Amygdala (tissue), 56 donors: Measurements from ENCODE around the gene CTTNBP2NL.
A peak's percentile ranks its signal among the peaks of the same experiment; 100 is the strongest.

Experiments
- DNase-seq, 56 donors: peaks; one replicate each; lab custom pipeline; 2025; lab: John Stamatoyannopoulos, UW

CTTNBP2NL gene

DNA sequence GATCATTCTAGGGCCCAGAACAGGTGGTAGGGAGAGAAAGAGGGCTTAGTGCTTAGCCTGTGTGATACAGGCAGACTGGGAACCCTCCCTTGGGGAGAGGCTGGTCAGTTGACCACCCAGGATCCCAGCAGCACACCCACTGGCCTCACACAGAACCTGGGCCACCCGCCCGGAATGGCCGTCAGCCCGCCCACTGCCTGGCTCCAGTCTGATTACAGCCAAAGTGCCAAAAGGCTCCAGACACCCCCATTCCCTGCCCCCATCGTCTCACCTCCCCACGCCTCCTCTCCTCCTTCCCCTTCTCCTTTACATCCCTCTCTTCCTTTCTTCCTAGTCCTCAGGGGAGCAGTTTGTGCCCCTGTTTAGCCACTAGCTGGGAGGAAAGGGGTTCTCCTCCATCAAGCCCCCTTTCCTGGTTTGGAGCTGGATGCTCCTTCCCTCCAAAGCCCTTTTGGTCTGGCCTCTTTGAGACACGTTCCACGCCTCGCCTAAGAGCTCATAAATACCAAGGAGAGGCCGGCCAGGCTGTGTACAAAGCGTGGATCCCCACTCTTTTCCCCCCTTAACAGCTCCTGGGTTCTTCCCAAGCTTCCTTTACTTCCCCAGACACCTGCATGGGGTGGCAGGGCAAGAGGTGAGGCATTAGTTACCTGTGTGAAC lies 108.1 kb downstream of the CTTNBP2NL start:
- no peak for DNase-seq

- DNase-seq, result no peak
These were observed 108.8 kb downstream of the CTTNBP2NL start for GRCh38 chr1:112504661-112505399.

DNA sequence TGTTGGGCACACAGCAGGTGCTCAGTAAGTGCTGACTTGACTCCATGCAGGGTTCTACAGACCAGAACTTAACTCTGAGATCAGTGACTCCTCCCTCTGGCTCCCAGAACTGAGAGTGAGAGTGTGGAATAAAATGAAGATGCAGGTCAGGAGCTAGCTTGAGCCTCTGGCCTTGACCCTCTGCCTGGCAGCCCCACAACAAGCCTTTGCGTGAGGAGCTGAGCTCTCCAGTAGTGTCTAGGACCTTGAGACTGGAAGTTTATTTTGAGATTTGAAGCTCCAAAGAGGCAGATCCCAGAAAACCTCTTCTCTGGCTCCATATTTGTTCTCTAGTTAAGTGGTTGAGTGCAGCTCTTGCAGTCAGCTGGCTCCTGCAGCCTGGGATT lies 109.4 kb downstream of the CTTNBP2NL start:
- no peak for DNase-seq

DNA sequence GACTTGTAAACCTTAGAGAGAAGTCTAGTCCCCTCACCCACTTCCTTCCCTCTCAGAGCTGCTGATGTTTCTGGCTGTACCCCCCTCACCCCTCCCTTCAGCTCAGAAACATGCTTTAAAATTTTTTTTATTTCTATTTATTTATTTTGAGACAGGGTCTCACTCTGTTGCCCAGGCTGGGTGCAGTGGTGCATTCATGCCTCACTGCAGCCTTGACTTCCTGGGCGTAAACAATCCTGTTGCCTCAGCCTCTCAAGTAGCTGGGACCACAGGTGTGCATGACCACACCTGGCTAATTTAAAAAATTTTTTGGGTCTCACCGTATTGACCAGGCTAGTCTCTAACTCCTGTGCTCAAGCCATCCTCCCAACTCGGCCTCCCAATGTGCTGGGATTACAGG lies 109.9 kb downstream of the CTTNBP2NL start:
- no peak for DNase-seq

DNA sequence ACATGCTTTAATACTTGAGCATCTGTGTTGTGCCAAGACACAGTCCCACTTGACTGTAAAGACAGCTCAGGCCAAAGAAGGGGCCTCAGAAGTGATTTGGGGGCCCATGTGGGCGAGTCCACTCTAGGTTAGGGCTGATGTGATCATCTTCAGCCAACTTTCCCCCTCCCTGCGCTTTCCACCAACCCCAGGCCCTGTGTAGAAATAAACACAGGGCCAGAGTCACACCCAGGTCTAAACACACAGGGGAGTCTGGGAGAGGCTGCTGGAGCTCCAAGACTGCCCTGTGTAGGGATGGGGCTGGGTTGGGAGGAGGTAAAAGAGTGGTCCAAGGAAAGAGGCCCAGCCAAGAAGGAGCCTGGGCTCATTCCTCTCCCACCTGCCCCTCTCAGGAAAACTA lies 110.3 kb downstream of the CTTNBP2NL start:
- DNase-seq, result no peak

GRCh38 chr1:112506731-112507130 lies 110.7 kb downstream of the CTTNBP2NL start:
- no peak for DNase-seq

DNA sequence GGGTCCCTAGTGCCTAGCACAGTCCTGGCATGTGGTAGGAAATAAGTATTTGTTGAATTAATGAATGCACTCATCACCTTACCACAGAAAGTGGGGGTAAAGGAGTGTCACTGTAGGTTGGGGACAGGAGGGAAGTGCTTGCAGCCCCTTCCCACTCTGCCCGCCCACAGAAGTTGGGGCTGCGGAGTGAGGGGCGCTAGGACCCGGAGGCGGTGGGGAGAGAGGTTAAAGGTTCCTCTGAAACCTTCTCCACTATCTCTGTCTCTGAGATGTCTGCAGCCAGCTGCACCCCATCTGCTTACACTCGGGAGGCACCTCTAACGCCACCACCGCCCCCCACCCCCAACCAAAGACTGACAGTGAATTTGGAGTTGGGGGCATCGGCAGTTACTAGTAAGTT lies 111.3 kb downstream of the CTTNBP2NL start:
- no peak for DNase-seq

DNA sequence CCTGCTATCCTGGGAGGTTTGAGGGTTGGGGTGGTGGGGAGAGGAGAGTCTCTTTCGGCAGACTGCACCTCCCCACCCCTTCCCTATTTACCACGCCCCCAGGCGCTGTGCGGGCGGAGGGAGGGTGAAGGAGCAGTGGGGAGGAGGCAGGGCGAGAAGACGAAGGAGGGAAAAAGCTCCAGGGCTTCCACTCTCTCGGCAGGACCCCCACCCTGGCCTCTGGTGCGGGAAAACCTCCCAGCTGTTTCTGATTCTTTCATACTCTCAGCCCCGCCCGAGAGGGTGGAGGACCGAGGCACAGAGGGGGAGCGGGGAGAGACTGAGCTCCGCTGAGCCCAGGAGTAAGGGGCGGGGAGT lies 111.9 kb downstream of the CTTNBP2NL start:
- no peak for DNase-seq

DNA sequence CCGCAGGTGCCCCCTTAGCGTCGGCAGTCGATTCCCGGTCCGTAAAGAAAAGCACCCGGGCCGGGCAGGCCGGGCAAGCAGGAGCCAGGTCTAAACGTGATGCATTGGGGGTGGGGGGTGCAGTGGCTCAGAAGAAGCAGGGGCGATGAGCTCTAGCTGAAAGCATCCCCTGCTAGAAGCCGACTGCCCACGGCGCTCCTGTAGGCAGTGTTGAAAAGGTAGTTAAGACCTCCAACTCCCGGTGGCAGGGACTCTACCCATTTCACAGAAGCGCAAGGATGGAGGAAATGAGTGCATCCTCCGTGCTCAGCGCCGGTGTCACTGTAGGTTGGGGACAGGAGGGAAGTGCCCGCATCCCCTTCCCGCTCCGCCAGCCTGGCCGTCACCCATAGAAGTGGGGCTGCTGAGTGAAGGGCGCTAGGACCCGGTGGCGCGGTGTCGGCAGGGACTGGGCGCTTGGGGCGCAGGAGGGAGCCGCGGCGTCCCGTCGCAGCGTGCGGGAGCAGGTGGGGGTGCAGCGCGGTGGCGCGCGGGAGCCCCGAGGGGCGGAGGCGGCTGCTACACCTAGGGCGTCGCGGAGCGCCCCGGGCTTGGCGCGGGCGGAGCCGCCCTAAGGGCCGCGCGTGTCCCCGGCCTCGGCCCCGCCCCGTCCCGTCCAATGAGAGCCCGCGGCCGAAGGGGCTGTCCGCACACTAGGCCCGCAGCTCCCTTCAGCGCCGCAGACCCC lies 112.4 kb downstream of the CTTNBP2NL start, which contains the start of gene WNT2B:
WNT2B (plus strand) TSS at position 688 of the 727 bp plus-strand sequence. CDS start 298 bp downstream, outside the sequence.
- DNase-seq, result peak in 8 of 56 donors; percentile 5 to 47 (median 16)

DNA sequence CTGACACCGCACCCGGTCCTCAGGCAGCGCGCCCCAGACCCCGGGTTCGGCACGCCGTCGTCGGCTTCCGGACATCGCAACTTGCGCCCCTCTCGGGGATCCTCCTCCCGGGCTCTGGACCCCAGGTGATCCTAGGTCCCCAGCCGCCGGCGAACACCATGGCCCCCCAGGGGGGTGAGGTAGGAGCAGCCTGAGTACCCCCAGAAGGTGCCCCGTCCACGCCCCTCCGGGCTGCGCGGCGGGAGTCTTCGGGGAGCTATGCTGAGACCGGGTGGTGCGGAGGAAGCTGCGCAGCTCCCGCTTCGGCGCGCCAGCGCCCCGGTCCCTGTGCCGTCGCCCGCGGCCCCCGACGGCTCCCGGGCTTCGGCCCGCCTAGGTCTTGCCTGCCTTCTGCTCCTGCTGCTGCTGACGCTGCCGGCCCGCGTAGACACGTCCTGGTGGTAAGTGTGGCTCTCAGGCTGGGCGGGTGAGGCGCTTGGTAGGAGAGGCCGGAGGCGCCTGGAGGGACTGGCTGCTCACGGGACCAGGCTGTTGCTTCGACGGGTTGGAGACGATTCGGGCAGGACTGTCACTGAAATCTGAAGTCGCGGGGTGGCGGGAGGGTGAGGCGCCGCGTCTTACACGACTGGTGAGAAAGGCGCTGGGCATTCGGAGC lies 113.1 kb downstream of the CTTNBP2NL start:
- DNase-seq, result no peak

DNA sequence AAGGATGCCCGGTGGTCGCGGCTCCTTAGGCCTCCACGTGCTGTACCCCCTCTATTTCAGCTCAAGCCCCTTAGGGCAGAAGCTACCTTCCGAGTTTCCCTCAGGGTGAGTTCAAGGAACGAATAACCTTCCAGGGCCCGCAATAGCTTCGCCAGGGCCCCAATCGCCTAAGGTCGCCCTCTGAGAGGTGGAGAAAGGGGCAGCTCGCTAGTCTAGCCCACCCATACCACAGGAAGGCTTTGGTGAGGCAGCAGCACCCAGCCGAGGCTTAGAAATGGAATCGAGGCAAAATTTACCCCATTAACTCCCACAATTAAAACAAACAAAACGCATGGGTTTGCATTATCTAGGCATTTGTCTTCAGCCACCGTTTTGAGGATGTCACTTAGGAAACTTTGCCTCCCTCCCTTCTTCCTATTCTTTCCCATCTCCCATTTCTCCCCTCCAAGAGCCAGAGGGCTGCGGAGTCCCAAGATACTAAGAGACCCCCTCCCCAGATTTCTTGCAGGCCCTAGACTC lies 113.7 kb downstream of the CTTNBP2NL start:
- no peak for DNase-seq

GRCh38 chr1:112510340-112510739 lies 114.3 kb downstream of the CTTNBP2NL start:
- DNase-seq, result no peak
